Body of pancreas (tissue), 4 donors: Measurements from ENCODE around the gene ZFP3.

Experiments
- CTCF ChIP-seq, 7 experiments: fragments of 450-650 bp in 4 of 7; fragments of 200-600 bp in 3 of 7; sonication (generic) in 3 of 7; IDR thresholded peaks; one replicate each; pipeline ENCODE4 v1.5.1; 2016 to 2019; ENCODE audit warnings: antibody characterized with exemption in 7 of 7
- POLR2A ChIP-seq, 3 donors: fragments of 450-650 bp; IDR thresholded peaks; one replicate each; pipeline ENCODE4 v1.6.1; 2016; ENCODE audit warnings: antibody characterized with exemption in 3 of 3, mild to moderate bottlenecking in 2 of 3

GRCh38 chr17:5097101-5097834, 19.0 kb downstream of the ZFP3 start:
- TF ChIP-seq CTCF (IDR thresholded peaks at IDR 0.05), result no peak
- TF ChIP-seq POLR2A (IDR thresholded peaks at IDR 0.05), result peak in 2 of 3 donors; percentile 43 to 46
